VCaP (cell line): Measurements from ENCODE around the gene FGR.

ENCODE experiments used
- H3K27ac ChIP-seq: fragments of 450-650 bp; 2 replicates; pipeline ENCODE4 v1.5.1; 2017
- CTCF ChIP-seq: fragments of 450-650 bp; conservative IDR thresholded peaks from 2 replicates; pipeline ENCODE4 v1.5.1; 2017; ENCODE audit warnings: mild to moderate bottlenecking, moderate library complexity

FGR gene

GRCh38 chr1:27671964-27672749, 37.2 kb upstream of the FGR start, which contains the start of gene IFI6:
TSS of gene IFI6 (minus strand) at chr1:27672192. CDS start at chr1:27669314, 2,878 bp downstream.
- peak; percentile 58 for TF ChIP-seq CTCF
- peak within 1 kb of the TSS; percentile 69 for H3K27ac ChIP-seq

- H3K27ac ChIP-seq, result no peak overlapping the region
- TF ChIP-seq CTCF, result no peak
These were observed 34.9 kb upstream of the FGR start for GRCh38 chr1:27669876-27670275.

- H3K27ac ChIP-seq, result no peak overlapping the region
- peak; percentile 91 for TF ChIP-seq CTCF
These were observed 34.1 kb upstream of the FGR start for GRCh38 chr1:27668808-27669723.

- H3K27ac ChIP-seq, result no peak overlapping the region
- no peak for TF ChIP-seq CTCF
These were observed 33.3 kb upstream of the FGR start for GRCh38 chr1:27668121-27668807.

- TF ChIP-seq CTCF, result no peak
- no peak overlapping the region for H3K27ac ChIP-seq
These were observed 31.8 kb upstream of the FGR start for GRCh38 chr1:27666791-27667254.

GRCh38 chr1:27666294-27666693, 31.3 kb upstream of the FGR start:
- TF ChIP-seq CTCF, result no peak
- H3K27ac ChIP-seq, result no peak overlapping the region
